Stimulated activated CD4-positive, alpha-beta T cell treated with anti-CD3 and anti-CD28 coated beads, TNF-alpha, amount 100 ng/mL, for 1 hour (primary cell): ENCODE data around the gene UST.

Experiments used
- DNase-seq, 3 donors: peaks; one replicate each; pipeline ENCODE4 v3.0.0-alpha.2; 2020; ENCODE audit warnings: low read depth in 3 of 3, low spot score in 1 of 3

Gene UST

GRCh38 chr6:148799647-148800046 is 52.8 kb downstream of the UST start:
- no peak for DNase-seq

DNA sequence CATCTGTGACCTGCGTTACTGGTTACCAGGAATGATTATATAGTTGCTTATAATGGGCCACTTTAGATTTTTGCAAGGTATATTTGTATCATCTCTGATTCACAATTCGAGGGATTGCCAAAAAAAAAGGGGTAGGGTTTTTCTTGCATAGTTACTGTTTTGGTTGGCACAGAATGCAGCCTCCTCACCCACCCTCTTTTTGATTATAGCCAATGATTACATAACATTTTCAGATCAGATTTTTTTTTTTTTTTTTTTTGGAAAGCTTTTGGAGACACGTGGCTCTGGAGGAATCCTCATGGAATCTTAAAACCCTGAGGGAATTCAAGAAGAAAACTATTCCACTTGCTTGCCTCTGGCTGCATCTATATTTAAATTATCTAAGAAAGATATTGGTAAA is 53.7 kb downstream of the UST start:
- no peak for DNase-seq

DNA sequence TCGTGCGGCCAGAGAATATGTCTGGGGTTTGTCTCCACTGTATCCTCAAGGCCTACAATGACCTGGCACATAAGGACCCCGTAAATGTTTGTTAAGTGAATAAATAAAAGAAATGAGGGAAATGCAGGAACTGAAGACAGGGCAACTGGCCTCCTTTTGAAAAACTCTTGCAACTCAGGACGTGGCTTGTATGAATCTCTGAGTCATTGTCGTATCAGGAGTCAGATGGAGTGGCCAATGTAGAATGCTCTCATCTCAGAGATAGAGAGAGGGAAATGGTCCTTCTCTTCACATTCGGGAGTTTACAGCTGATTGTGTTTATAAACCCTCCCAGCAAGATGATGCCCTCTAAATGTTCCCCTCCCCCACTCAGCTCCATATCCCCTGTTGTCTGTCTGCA is 57.1 kb downstream of the UST start:
- no peak for DNase-seq

DNA sequence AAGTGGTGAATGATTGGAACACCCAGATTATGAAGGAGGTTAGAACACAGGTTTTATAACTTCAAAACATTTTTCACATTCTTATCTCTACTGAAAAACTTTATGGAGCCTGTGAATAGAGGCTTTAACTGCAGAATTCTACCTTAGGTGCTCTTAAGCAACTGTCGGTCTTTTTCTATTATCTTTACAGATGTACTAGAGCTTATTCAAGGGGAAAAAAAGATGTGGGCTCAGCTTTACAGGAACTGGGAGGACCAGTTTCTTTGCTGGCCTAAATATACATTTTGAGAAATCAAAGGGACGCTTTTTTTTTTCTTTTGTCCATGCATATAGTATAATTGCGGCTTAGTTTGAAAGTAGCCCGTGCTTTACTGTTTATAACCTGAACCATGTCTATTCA is 58.9 kb downstream of the UST start:
- DNase-seq: no peak

DNA sequence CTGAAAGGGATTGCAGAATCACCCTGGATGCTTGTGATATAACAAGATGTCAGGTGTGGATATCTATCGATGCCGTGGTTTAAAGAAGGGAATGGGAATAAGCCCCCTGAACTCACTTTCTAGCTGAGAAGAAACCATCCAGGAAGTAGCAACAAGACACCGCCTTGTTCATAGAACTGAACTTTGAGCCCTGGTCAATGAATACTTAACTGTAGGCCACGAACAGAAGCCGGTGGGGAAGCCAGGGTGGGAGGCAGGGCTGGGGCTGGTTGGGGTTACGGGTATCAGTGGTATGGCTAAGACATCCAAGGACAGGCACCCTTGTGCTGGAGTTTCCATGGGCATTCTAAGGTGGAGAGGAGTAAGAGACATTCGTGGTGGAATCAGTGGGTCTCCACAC is 61.0 kb downstream of the UST start:
- DNase-seq: no peak

DNA sequence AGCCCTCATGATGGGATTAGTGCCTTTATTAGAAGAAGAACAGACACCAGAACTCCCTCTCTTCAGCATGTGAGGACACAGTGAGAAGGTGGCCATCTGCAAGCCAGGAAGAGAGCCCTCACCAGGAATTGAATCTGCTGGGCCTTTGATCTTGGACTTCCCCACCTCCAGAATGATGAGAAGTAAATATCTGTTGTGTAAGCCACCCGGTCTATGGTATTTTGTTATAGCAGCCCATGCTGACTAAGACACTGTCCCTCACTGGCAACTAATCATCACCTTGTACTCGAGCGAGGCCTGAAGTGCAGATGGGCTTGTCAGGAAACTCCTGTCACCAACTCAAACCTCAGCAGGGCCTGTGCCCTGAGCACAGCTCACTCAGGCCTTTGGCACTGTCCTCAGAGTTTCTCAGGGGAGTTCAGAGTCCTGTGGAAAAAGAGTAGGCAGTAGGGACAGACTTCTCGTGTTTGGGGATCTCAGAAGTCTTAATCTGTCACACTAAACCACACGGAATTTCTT is 62.0 kb downstream of the UST start:
- no peak for DNase-seq

GRCh38 chr6:148811459-148811858 is 64.6 kb downstream of the UST start:
- no peak for DNase-seq

GRCh38 chr6:148814082-148814790 is 67.4 kb downstream of the UST start:
- DNase-seq: no peak

GRCh38 chr6:148814869-148815268 is 68.0 kb downstream of the UST start:
- no peak for DNase-seq

DNA sequence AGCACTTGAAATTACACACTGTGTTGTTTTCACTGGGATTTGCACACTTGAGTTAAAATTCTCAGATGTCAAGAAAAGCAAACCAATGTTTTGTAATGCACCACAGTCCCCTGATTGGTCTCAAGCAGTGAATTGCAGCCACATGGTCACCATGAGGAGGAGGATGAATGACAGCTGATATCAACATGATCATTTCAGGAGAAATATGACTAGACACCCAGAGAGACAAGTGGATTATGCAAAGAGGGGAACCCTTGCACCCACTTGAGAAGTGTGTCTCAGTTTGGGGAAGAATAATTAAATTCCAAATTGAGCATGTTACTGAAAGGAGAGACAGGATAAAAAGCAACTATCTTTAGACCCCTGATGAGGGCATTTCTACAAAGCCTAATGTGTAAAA is 69.3 kb downstream of the UST start:
- DNase-seq: no peak

DNA sequence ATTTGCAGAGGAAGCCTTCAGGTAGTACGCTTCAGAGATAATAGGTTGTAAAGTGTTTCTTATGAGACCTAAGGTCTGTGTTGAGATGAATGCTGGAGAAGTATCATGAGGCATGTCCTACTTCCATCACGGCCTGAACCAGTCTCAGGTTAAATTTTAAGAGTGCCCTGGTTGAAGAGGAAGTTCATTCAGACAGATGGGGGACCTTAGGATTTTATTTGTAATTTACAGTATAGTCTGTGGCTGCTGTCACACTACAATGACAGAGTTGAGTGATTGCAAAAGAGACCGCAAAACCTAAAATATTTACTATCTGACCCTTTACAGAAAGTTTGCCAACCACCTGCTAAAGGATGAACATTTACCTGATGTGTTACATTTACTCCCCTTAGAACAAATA is 70.9 kb downstream of the UST start:
- DNase-seq: no peak

- no peak for DNase-seq
Measured at GRCh38 chr6:148818939-148819575, 72.2 kb downstream of the UST start.

- DNase-seq: no peak
Measured at GRCh38 chr6:148819852-148820251, 73.0 kb downstream of the UST start.

DNA sequence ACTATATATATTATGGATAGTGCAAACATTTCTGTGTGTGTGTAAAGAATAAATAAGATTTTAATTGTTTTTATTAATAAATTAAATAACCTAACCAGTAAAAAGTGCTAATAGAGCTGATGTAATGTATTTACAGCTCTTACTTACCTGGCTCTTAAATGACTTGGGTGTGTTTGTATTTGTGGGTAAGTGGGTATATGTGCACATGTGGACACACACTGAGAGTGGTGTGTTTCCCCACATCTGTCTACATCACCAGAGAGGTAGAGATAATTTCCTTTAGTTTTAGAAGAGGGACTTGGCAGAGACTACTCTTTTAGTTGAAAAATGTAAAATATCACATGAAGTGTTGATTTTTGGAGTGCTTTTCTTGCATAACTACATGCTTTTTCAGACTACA is 76.0 kb downstream of the UST start:
- DNase-seq: no peak

DNA sequence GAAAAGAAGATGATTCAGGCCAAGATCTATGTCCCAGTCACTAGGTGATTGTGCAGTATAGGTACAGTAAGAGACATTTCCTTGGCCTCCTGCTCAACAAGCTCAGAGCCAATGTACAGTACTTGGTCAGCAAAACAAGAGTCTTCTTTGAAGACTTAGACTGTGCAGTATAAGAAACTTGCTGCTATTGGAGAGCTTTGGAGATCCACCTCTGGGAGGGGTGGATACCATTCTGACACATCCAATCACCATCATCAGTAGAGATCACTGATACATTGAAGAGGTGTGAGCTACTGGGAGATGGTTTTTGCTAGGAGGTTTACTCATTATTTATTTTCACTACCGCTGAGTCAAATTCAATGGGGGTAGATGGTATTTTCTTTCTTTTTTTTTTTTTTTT is 77.5 kb downstream of the UST start:
- DNase-seq: no peak

DNA sequence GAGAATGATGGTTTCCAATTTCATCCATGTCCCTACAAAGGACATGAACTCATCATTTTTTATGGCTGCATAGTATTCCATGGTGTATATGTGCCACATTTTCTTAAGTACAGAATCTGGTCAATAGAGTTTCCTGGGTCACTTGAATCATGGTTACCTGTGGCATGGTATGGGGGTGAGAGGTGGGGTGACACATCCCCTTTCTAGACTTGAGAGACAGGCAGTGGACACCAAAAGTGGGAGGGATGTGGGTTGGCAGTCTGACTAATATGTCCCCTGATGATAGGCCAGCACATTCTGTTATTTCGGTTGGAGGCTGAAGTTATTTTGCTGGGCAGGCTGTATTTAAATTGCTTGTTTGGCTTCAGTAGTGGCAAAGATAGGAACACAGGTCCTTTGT is 78.1 kb downstream of the UST start:
- no peak for DNase-seq

GRCh38 chr6:148825492-148825891 is 78.7 kb downstream of the UST start:
- no peak for DNase-seq

DNA sequence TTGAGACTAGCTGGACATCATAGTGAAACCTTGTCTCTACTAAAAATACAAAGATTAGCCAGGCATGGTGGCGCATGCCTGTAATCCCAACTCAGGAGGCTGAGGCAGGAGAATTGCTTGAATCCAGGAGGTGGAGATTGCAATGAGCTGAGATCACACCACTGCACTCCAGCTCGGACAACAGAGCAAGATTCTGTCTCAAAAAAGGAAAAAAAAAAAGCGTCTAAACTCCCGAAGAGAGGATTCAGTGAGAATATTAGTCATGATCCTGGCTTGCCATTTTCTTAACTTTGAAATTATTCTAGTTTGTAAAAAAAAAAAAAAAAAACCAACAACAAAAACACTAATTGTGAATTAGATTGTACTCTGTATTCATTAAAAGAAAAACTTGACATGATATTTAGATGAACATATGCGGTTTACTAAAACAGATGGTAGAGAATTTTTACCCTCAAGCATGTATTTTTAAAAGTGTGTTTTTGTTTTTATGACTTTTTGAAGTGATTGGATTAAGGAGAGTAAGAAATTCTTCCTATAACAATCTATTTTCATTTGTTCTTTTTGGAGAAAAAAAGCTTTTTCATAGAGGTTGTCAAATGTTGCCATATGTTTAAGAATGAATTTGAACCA is 80.7 kb downstream of the UST start:
- no peak for DNase-seq

GRCh38 chr6:148828047-148828446 is 81.2 kb downstream of the UST start:
- no peak for DNase-seq

DNA sequence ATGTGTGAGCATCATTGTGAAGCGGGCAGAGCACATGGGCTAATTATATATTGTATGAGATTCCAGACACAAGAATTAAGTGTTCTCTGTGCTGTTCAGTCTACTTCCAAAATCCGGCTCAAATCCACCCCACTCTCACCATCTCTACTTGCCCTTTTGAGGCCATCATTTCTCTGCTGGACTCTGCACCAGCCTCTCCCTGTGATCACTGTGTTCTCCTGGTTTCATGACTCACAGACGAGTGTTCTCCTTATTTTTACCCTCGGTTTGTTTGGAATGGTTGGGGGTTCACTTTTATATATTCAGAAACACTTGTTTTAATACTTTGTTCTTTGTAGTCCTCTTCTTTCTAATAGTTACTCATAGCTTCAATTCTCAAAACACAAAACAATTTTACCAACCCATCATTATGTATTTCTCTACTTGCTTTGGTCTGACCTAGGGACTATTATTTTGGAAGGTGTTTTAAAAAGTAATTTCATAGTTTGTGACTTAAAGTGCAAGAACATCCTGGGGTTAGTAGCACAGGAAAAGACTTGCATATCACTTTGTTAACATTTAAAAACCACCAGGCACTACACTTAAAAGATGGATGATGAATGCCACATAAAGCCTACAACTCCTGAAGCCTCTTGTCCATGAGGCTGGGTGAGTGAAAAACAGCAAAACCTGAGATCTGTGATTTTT is 82.7 kb downstream of the UST start:
- no peak for DNase-seq

- DNase-seq: no peak
Measured at GRCh38 chr6:148830614-148831013, 83.8 kb downstream of the UST start.

GRCh38 chr6:148831064-148831463 is 84.2 kb downstream of the UST start:
- no peak for DNase-seq
